Activated CD8-positive, alpha-beta T cell treated with anti-CD3 and anti-CD28 coated beads for 36 hours (primary cell): ENCODE data around the gene TNS3. TPM values are rescaled to one million over a fixed set of nuclear protein-coding genes. Genes with fewer than 3 reads are reported as not detected.

Experiments used
- ATAC-seq: fragments of 200-7000 bp; cut with Tn5 transposase; one replicate; pipeline ENCODE4 v1.10.0; 2021; ENCODE audit warnings: mild to moderate bottlenecking, moderate library complexity
- CTCF ChIA-PET: fragments of 350-600 bp; sonication (Branson Sonifier 250); formaldehyde crosslinking; loops from one replicate; lab custom pipeline; 2021; ENCODE audit warnings: antibody characterized with exemption; lab: Charles Lee
- POLR2A ChIA-PET: fragments of 350-600 bp; sonication (Branson Sonifier 250); formaldehyde crosslinking; loops from one replicate; lab custom pipeline; 2021; ENCODE audit warnings: antibody characterized with exemption; lab: Charles Lee
- DNase-seq: peaks from one replicate; pipeline ENCODE4 v3.0.0-alpha.2; 2020
- H3K27ac Mint-ChIP-seq: one replicate; pipeline ENCODE4 v1.8.0; 2021; ENCODE audit warnings: mild to moderate bottlenecking, mixed read lengths
- H3K27me3 Mint-ChIP-seq: one replicate; pipeline ENCODE4 v1.8.0; 2021; ENCODE audit warnings: mixed read lengths
- H3K36me3 Mint-ChIP-seq: one replicate; pipeline ENCODE4 v1.8.0; 2021; ENCODE audit warnings: low read depth, mixed read lengths
- H3K4me1 Mint-ChIP-seq: one replicate; pipeline ENCODE4 v1.8.0; 2021; ENCODE audit warnings: low read depth, mixed read lengths
- H3K4me3 Mint-ChIP-seq: one replicate; pipeline ENCODE4 v1.8.0; 2021; ENCODE audit warnings: mild to moderate bottlenecking, moderate library complexity, mixed read lengths
- H3K9me3 Mint-ChIP-seq: one replicate; pipeline ENCODE4 v1.8.0; 2021; ENCODE audit warnings: mixed read lengths
- intact Hi-C: fragments of 100-400 bp; cut with micrococcal nuclease; formaldehyde crosslinking; loops from one replicate; pipeline ENCODE4 v1.10.0; 2022
- total RNA-seq, 2 experiments: library from RNA; stranded (reverse); gene quantifications; one replicate each; pipeline ENCODE4 v1.2.3, GENCODE V29; 2021
- TF ChIP-seq, protein P1 (sequence below): fragments of 200-600 bp; IDR thresholded peaks from one replicate; pipeline ENCODE4 v1.8.0; 2022; ENCODE audit warnings: antibody characterized with exemption, mild to moderate bottlenecking

The TNS3 gene
- total RNA-seq, 2 experiments from 2014 or later = 0.04 to 0.16 TPM

GRCh38 chr7:47454069-47454973 lies 127.6 kb downstream of the TNS3 start:
- Mint-ChIP-seq H3K27me3 (no peaks in the 10 kb centered on the region), H3K4me1 (no peaks in the 10 kb centered on the region), H3K4me3 (no peak overlapping the region), H3K27ac (no peak overlapping the region), H3K36me3 (no peaks in the 10 kb centered on the region), H3K9me3 (no peaks in the 10 kb centered on the region)
- DNase-seq (no peak), ATAC-seq (no peak)
- POLR2A ChIA-PET = no interaction called here
- TF ChIP-seq, protein P1, sequence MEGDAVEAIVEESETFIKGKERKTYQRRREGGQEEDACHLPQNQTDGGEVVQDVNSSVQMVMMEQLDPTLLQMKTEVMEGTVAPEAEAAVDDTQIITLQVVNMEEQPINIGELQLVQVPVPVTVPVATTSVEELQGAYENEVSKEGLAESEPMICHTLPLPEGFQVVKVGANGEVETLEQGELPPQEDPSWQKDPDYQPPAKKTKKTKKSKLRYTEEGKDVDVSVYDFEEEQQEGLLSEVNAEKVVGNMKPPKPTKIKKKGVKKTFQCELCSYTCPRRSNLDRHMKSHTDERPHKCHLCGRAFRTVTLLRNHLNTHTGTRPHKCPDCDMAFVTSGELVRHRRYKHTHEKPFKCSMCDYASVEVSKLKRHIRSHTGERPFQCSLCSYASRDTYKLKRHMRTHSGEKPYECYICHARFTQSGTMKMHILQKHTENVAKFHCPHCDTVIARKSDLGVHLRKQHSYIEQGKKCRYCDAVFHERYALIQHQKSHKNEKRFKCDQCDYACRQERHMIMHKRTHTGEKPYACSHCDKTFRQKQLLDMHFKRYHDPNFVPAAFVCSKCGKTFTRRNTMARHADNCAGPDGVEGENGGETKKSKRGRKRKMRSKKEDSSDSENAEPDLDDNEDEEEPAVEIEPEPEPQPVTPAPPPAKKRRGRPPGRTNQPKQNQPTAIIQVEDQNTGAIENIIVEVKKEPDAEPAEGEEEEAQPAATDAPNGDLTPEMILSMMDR = no peak
- intact Hi-C loops = no loop called here
- CTCF ChIA-PET = no interaction called here

GRCh38 chr7:47453093-47454061 lies 128.5 kb downstream of the TNS3 start:
- intact Hi-C loops = no loop called here
- POLR2A ChIA-PET = no interaction called here
- H3K27me3 Mint-ChIP-seq = no peaks in the 10 kb centered on the region
- no peak overlapping the region for H3K27ac Mint-ChIP-seq
- H3K9me3 Mint-ChIP-seq = no peaks in the 10 kb centered on the region
- no peak for DNase-seq
- H3K36me3 Mint-ChIP-seq = no peaks in the 10 kb centered on the region
- CTCF ChIA-PET = no interaction called here
- H3K4me3 Mint-ChIP-seq = no peak overlapping the region
- no peaks in the 10 kb centered on the region for H3K4me1 Mint-ChIP-seq
- ATAC-seq = no peak
- TF ChIP-seq, protein P1 = no peak

- intact Hi-C loops = no loop called here
- TF ChIP-seq, protein P1 = no peak
- no peak for ATAC-seq
- no peaks in the 10 kb centered on the region for H3K27me3 Mint-ChIP-seq
- DNase-seq = no peak
- H3K9me3 Mint-ChIP-seq = no peaks in the 10 kb centered on the region
- no peak overlapping the region for H3K27ac Mint-ChIP-seq
- no peak overlapping the region for H3K4me3 Mint-ChIP-seq
- no peaks in the 10 kb centered on the region for H3K4me1 Mint-ChIP-seq
- ChIA-PET POLR2A (no interaction called here), CTCF (no interaction called here)
- no peaks in the 10 kb centered on the region for H3K36me3 Mint-ChIP-seq
These were observed 129.2 kb downstream of the TNS3 start for GRCh38 chr7:47452715-47453092.

- no peaks in the 10 kb centered on the region for H3K9me3 Mint-ChIP-seq
- POLR2A ChIA-PET = no interaction called here
- DNase-seq = no peak
- H3K4me3 Mint-ChIP-seq = no peak overlapping the region
- intact Hi-C loops = no loop called here
- TF ChIP-seq, protein P1 = no peak
- H3K4me1 Mint-ChIP-seq = no peaks in the 10 kb centered on the region
- no peak for ATAC-seq
- no peaks in the 10 kb centered on the region for H3K36me3 Mint-ChIP-seq
- no peak overlapping the region for H3K27ac Mint-ChIP-seq
- H3K27me3 Mint-ChIP-seq = no peaks in the 10 kb centered on the region
- CTCF ChIA-PET = no interaction called here
These were observed 129.6 kb downstream of the TNS3 start for GRCh38 chr7:47452295-47452694.
